Left ventricle myocardium superior (tissue), 1 donor: ENCODE measurements around the gene NELL1. TPM values are rescaled to one million over a fixed set of nuclear protein-coding genes. Genes with fewer than 3 reads are reported as not detected.
"Not testable (repeated sequence)": the region's sequence is repeated elsewhere in the genome, so short reads cannot be mapped to it uniquely, and the experiment has no call there.

Experiments used
- ATAC-seq: fragments of 200-7000 bp; cut with Tn5 transposase; one replicate; pipeline ENCODE4 v1.9.1; 2020; ENCODE audit warnings: mild to moderate bottlenecking, moderate library complexity
- DNase-seq: peaks from one replicate; pipeline ENCODE4 v3.0.0-alpha.2; 2020
- intact Hi-C: fragments of 100-400 bp; cut with micrococcal nuclease; formaldehyde crosslinking; loops from one replicate; pipeline ENCODE4 v1.11.0; 2022
- total RNA-seq: library from RNA; stranded (reverse); fragmentation: NEBNext Ultra II Directional; extraction: Animal tissue kit (Norgen Biotek cat#: 25700); gene quantifications from one replicate; pipeline ENCODE4 v1.2.1, GENCODE V29; 2021
- donor health status: DM: no; HTN: yes; CAD: no; lungs with severe emphysema.

NELL1 gene
- total RNA-seq, 1 donor from 2014 or later = not detected

DNA sequence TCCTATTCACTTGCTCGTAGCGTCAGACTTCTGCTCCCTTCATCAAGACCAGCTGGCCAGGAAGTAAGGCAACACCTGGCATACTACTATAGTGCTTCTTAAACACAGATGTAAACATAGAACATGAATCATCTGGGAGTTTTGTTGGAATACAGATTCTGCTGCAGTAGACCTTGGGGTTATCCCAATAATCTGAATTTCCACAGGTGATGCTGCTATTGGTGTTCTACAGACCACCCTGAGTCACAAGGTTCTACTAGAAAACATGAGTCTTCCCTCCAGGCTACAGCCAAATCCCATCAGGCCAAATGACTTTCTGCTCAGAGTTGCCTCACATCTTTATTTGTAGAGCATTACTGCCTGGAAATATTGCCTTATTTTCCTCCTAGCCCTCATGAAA is 175.2 kb downstream of the NELL1 start:
- DNase-seq (no peak), ATAC-seq (no peak)
- intact Hi-C loops = no loop called here

- ATAC-seq (no peak), DNase-seq (no peak)
- intact Hi-C loops = no loop called here
Measured at GRCh38 chr11:20854215-20854955, 185.0 kb downstream of the NELL1 start.

- intact Hi-C loops = no loop called here
- DNase-seq (no peak), ATAC-seq (no peak)
Measured at GRCh38 chr11:20861322-20861721, 191.9 kb downstream of the NELL1 start.

DNA sequence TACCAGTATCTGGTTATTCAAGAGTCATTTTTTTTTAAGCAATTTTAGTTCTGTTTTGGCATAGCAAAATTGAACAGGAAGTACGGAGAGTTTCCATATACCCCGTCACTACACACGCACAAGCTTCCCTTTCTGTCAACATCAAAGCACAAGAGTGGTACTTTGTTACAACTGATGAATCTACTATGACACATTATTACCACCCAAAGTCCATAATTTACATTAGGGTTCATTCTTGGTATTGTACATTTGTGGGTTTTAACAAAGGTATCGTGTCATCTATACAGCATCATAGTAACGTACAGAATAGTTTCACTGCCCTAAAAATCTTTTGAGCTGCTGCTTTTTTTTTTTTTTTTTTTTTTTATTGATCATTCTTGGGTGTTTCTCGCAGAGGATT is 192.9 kb downstream of the NELL1 start:
- DNase-seq, ATAC-seq, intact Hi-C loops: not testable (repeated sequence)

- DNase-seq (no peak), ATAC-seq (no peak)
- intact Hi-C loops = no loop called here
Measured at GRCh38 chr11:20864628-20865027, 195.2 kb downstream of the NELL1 start.

DNA sequence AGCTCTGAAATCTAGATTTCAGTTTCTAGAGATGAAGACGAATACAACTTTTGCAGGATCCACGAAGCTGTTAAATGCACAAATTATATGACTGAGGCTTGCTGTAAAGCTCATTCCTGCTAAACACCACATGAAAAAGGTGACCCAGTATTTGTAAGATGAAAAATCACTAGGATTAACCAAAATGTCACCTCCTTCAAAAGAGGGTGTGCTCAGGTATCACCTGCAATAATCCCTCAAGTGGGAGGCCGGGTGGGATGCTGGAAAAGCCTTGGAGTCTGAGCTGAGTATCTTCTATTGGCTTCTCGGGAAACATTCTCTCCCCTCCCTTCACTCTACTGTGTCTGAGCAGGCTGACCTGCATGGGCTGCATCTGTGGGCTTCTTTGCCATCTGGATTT is 195.8 kb downstream of the NELL1 start:
- DNase-seq (no peak), ATAC-seq (no peak)
- intact Hi-C loops = no loop called here

DNA sequence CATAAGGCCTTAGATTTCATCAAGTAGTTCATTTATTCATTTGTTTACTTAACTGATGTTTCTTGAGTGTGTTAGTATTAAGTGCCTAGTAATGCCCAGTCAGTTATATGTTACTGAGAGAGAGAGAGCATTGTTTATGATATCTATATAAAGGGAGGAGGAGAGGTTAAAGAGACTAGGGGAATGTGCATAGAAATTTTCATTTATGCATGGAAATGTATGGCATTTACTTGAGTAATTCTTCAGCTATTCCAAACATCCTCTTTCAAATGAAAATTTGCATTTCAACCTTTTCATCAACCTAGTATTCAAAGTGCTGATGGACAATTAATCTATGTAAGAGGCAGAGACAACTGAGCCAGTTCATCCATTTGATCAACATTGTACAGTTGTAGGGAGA is 199.7 kb downstream of the NELL1 start:
- ATAC-seq (no peak), DNase-seq (no peak)
- intact Hi-C loops = no loop called here

DNA sequence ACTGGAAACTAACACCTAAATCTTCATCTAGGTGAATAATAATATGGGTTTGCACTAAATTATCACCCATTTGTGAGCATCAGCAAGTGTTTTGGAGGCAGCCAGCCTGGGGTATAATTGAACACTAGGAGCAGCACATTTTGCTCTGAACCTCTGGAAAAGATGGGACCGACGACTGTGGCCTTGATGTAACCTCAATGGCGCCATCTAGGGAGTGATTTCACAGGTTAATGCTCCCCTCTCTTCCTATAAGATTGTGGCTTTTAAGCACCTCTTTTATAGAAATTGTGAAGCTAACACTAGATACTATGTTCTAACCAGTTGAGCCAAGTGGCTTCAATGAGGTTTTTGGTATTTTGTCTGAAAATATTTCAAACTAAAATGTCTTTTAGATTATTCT is 203.7 kb downstream of the NELL1 start:
- no peak for ATAC-seq
- intact Hi-C loops = no loop called here
- DNase-seq = no peak

- ATAC-seq = no peak
- intact Hi-C loops = no loop called here
Measured at GRCh38 chr11:20874358-20874757, 205.0 kb downstream of the NELL1 start.

DNA sequence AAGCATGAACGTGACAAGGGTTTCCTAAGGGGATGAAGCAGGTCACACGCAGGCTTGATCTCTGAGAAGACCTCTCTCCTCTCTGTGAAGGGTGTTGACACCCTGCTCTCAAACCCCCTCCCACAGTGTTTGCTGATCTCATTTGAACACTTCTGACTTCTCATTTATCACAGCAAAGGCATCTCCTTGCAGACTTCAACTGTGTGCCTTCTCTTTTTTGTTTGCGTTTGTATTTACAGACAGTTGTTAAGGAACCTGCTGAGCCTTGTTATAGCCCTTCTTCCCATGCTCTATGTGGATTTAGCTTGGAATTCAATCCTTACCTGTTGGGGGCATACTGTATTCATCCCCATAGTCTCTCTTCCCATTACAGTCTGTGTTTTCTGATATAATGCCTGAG is 206.5 kb downstream of the NELL1 start:
- intact Hi-C loops = no loop called here
- DNase-seq (no peak), ATAC-seq (no peak)

More at GRCh38 chr11:20874358-20874757, 205.0 kb downstream of the NELL1 start:
- DNase-seq = no peak

DNA sequence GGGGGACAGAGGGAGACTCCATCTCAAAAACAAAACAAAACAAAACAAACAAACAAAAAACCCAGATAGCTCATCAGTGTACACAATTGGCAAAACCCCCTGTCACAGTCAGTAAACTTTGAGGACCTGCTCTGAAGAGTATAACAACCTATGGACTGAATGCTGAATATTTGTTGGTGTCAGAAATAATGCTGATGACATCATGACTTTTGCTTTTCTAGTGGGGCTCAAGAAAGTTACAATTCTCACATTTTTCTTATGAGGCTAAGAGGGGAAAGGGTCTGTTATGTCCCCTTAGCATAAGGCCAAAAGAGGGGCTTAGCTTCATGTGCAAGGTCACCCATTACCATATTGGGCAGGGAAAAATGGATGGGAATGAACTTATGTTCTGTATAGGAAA is 207.4 kb downstream of the NELL1 start:
- intact Hi-C loops = no loop called here
- DNase-seq (no peak), ATAC-seq (no peak)

- DNase-seq = no peak
- no peak for ATAC-seq
- intact Hi-C loops = no loop called here
Measured at GRCh38 chr11:20880094-20880493, 210.7 kb downstream of the NELL1 start.

- DNase-seq (no peak), ATAC-seq (no peak)
- intact Hi-C loops = no loop called here
Measured at GRCh38 chr11:20881328-20882079, 212.1 kb downstream of the NELL1 start.

- DNase-seq (no peak), ATAC-seq (no peak)
- intact Hi-C loops = no loop called here
Measured at GRCh38 chr11:20887137-20887536, 217.8 kb downstream of the NELL1 start.

DNA sequence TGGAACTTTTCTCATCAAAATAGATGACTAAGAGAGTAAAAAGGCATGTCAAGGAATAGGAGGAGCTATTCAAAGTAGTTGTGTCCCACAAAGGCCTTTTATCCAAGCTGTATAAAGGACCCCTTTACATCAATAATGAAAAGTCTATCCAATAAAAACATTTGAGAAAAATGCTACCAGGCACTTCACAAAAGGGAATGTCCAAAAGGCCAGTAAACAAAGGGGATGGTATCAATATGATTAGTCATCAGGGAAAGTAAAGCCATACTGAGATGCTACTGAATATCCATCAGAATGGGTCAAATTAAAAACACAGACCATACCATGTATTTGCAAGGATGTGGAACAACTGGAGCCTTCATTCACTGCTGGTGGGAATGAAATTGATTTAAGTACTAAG is 224.9 kb downstream of the NELL1 start:
- ATAC-seq (no peak), DNase-seq (no peak)
- intact Hi-C loops = no loop called here

DNA sequence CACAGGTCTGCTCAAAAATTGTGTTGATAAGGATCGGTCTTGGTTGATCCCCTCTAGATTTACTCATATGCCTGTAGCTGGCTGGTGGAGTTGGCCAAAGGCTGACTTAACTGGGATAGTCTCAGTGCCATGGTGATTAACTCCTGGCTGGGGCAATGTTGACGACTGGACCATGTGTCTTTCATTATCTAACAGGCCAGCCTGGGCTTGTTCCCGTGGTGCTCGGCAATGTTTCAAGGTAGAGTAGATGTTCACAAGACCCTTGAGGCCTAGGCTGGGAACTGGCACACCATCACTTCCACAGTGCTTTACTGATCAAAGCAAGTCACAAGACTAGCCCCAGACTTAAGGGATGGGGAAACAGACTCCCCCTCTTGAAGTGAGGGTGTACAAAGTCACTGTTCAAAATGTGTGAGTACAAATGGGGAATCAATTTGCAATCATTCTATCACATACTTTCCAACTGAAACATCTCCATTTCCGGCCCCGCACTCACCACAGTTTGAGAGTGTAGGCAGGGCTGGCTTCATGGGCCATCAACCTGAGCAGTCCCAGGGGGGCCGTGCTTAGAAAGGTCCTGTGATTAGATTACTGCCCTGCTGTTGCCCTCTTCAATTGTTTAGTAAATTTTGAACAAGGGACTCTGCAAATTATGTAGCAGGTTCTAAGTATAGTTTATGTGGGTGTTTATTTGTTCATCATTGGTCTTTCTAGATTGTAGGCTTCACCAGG is 240.8 kb downstream of the NELL1 start:
- intact Hi-C loops = no loop called here
- DNase-seq (no peak), ATAC-seq (no peak)

DNA sequence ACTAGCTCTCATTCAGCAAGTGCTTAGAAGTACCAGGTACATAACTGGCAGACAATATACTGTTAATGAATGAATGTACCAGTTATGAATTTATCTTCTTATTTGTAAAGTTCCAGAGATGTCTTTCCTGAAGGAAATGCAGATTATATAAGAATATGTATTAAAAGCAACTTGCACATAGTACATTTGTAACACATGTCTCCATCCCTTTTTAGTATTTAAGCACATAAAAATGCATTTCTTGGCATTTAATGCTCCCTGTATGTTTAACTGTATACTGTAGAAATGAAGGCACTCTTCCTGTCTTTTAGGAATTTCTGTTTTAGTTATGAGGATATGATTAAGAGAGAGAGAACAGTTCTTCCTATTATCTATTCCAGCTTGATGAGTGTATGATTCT is 241.3 kb downstream of the NELL1 start:
- DNase-seq = no peak
- no peak for ATAC-seq
- intact Hi-C loops = no loop called here

DNA sequence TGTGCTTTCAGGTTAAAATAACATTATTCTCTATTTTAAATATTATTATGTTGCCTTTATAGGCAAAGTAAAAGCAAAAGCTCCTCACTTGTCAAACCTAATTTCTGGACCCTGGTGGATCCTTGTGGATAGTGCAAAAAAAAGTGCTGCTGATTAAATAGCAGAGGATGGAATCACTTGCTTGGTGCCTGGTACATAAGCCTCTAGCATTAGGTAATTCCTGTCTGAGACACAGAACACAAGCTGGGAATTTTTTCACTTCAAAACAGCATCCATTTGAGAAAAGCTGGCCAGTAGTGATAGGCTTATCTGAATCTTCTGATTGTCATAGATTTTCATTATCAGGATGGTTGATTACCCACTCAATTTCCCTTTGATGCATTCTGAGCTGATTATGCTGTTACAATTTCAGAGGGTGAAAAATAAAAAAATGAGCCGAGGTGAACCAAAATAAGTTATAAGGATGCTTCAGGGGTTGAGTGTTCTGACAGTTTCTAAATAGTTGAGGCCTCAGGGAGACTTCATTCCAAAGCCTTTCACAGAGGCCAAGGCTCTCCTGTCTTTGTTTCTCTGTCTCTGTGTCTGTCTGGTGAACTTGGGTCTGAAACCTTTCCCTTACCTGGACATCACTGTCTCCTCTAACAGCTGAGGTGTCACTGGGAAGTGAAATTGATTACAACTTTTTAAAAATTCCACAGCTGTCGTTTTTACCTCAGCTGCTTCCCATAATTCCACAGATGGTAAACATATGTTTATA is 242.9 kb downstream of the NELL1 start:
- DNase-seq (no peak), ATAC-seq (no peak)
- intact Hi-C loops = no loop called here

GRCh38 chr11:20912922-20913512 is 243.6 kb downstream of the NELL1 start:
- no peak for ATAC-seq
- intact Hi-C loops = no loop called here

More at GRCh38 chr11:20912922-20913512, 243.6 kb downstream of the NELL1 start:
- DNase-seq = no peak
